ENCODE measurements around the gene UFSP2.

DNA sequence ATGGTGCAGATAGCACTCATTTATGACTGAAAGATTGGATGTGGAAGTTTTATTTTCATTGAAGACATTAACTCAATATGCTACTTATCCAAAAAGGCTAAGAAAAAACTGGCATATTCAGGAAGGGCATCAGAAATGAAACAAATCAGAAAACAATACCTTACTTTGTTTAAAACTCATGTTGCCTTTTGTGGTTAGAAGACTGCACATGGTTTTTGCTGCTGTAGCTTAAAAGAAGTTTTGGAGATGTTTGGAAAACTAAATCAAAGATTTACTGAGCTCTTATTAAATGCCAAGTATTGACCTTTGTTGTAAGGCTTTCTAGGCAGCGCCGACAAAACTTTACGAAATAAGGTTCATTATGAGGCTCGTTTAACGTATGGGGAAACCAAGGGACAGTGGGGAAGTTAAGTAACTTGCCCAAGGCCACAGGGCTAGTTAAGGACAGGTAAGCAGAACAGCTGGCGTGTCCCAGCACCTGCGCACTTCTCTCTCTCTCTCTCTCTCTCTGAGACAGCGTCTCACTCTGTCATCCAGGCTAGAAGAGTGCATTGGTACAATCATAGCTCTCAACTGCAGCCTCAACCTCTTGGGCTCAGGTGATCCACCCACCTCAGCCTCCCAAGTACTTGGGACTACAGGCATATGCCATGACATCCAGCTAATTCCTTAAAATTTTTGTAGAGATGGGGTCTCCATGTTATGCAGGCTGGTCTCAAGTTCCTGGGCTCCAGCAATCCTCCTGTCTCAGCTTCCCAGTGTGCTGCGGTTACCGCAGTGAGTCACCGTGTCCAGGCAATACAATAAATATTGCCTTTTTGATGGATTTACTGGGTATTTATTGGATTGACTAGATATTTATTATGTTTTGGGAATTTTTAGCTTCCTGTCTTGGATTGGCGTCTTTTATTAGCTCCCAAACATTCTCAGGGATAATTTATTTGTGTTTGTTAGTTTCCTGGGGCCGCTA is 46.2 kb downstream of the UFSP2 start:
- TF ChIP-seq POLR2A (IDR thresholded peaks at IDR 0.05; ENCODE audit: low read length) (no peak), GATA1 (IDR thresholded peaks at IDR 0.05; ENCODE audit: low read depth, low read length) (no peak)

Data from erythroblast (primary cell).